NCI-H2196 treated with DMSO at 0.1 percent for 48 hours (cell line): ENCODE measurements around the gene GPLD1.

ENCODE experiments used
- DNase-seq: peaks from one replicate; lab custom pipeline; 2025; ENCODE audit not compliant: unreplicated experiment; lab: John Stamatoyannopoulos, UW

Gene GPLD1

GRCh38 chr6:24501914-24502313, 12.5 kb upstream of the GPLD1 start:
- no peak for DNase-seq

- DNase-seq = no peak
These were observed 12.0 kb upstream of the GPLD1 start for GRCh38 chr6:24501374-24501773.

- DNase-seq = no peak
These were observed 11.3 kb upstream of the GPLD1 start for GRCh38 chr6:24500683-24501082.

GRCh38 chr6:24497254-24497970, 8.0 kb upstream of the GPLD1 start:
- DNase-seq = no peak

GRCh38 chr6:24494821-24495795, 5.7 kb upstream of the GPLD1 start, which contains the start of gene ALDH5A1:
ALDH5A1 (plus strand) TSS chr6:24494969; CDS start chr6:24494997, 28 bp downstream.
- peak; percentile 25 for DNase-seq

GRCh38 chr6:24493945-24494820, 4.8 kb upstream of the GPLD1 start:
- DNase-seq = no peak

- DNase-seq = no peak
These were observed 3.1 kb upstream of the GPLD1 start for GRCh38 chr6:24492475-24492874.

- DNase-seq = no peak
These were observed 1.6 kb upstream of the GPLD1 start for GRCh38 chr6:24490948-24491347.

- no peak for DNase-seq
These were observed 503 bp upstream of the GPLD1 start for GRCh38 chr6:24489881-24490280.

GRCh38 chr6:24486065-24486464, 3.3 kb downstream of the GPLD1 start:
- no peak for DNase-seq

- no peak for DNase-seq
These were observed 4.6 kb downstream of the GPLD1 start for GRCh38 chr6:24484657-24485323.

- DNase-seq = no peak
These were observed 7.9 kb downstream of the GPLD1 start for GRCh38 chr6:24481449-24481848.

GRCh38 chr6:24480705-24481104, 8.7 kb downstream of the GPLD1 start:
- DNase-seq = no peak

- no peak for DNase-seq
These were observed 10.5 kb downstream of the GPLD1 start for GRCh38 chr6:24478903-24479302.

GRCh38 chr6:24477070-24477469, 12.3 kb downstream of the GPLD1 start:
- no peak for DNase-seq

- no peak for DNase-seq
These were observed 12.7 kb downstream of the GPLD1 start for GRCh38 chr6:24476631-24477030.

- DNase-seq = no peak
These were observed 17.2 kb downstream of the GPLD1 start for GRCh38 chr6:24472181-24472580.

GRCh38 chr6:24469811-24470210, 19.6 kb downstream of the GPLD1 start:
- no peak for DNase-seq

GRCh38 chr6:24464253-24465038, 24.9 kb downstream of the GPLD1 start:
- no peak for DNase-seq

- no peak for DNase-seq
These were observed 28.4 kb downstream of the GPLD1 start for GRCh38 chr6:24460966-24461365.
